Renal cortex interstitium (tissue), 11 donors: ENCODE measurements around the gene CHMP3. TPM values are rescaled to one million over a fixed set of nuclear protein-coding genes. Genes with fewer than 3 reads are reported as not detected.
A peak's percentile ranks its signal among the peaks of the same experiment; 100 is the strongest.
"Not testable (repeated sequence)": the region's sequence is repeated elsewhere in the genome, so short reads cannot be mapped to it uniquely, and the experiment has no call there.

ENCODE experiments used
- DNase-seq, 11 donors: peaks; one replicate each; pipeline ENCODE4 v3.0.0-alpha.2; 2013; ENCODE audit warnings: low read depth in 9 of 11, low spot score in 4 of 11; ENCODE audit errors: extremely low read depth in 1 of 11
- polyA plus RNA-seq, 3 donors: library from polyadenylated mRNA; unstranded; fragments of 120-200 nt; gene quantifications; one replicate each; pipeline ENCODE4 v1.2.1, GENCODE V29; 2013; ENCODE audit not compliant: insufficient read length in 3 of 3

Gene CHMP3
- polyA plus RNA-seq, 3 donors, result 124 to 145 (median 141) TPM

DNA sequence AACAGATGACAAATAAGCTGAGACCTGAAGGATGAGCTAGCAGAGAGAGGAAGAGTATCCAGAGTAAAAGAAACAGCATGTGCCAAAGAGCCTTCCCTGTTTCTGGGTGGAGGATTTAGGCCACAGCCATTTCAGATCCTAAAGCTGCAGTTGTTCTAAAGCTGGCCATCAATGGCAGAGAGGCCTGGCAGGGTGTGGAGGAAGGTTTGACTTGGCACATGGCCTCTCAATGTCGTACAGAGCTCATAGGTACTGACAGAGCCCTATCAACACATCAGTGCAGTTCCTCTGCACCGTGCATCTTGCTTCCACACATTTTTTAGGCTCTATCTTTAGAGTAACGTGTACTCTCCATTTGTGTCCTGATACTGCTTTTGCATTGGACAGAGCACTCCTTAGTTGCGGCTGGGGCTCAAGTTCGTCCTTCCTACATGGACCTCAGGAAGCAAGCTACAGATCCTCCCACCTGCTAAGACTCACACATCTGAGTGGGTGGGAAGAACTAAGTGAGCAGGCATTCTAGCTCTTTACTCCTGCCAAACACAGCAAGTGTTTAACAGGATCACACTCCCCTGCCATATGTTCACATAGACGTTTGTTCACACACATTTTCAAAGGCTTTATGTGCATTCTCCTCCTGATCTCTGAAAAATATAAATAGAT lies 3.0 kb upstream of the CHMP3 start:
- DNase-seq, result no peak

DNA sequence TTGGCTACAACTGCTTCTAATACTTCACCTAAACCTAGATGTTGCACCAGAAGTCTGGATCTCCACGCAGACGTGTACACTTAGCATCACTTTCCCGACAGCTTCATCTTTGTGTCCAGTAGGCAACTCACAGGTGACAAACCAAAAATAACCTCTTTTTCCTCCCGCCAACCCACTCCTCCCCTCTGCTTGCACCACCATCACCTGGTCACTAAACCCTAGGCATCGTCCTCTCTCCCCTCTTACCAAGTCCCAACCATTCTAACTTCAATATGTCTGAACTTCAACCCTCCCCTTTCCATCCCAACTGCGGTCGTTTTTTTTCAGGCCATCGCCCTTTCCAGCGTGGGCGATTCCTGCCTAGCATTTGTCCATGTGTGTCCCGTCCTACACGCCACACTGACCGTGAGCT lies 413 bp upstream of the CHMP3 start:
- DNase-seq, result no peak

DNA sequence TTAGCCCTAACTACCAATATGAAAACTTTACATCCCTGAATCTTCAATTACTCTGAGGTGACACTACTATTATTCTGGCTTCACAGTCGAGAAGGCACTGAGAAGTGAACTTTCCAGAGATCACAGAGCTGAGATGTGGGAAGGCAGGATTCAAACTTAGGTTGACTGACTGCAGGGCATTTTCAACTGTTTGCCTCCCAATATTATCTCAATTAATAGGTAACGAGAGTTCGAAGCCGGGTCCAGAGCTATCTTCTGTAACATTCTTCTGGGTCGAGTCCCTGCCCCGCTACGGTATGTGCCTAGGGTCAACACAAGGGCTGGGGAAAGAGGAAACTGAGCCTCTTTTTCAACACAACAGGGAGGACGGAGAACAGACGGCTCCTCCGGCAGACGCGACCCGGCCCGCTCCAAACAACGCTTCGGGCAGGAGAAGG lies 740 bp downstream of the CHMP3 start:
- peak in 2 of 11 donors; percentile 9 to 11 for DNase-seq

DNA sequence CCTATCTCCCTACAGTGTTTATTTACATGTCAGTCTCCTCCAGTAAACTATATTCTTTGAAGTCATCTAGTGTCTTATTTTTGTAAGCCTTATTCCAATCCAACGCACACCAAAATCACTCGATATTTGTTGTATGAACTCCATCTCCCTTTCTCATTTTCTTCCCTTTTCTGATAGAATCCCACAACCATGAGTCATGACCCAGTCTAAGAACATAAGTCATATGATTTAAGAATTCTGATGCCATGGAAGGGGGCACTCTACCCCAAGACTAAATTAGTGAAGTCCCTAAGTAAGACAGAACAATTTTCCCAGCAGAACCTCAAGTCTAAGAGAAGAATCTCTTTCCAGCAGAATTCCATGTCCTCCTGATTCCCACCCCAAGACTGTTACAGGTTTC lies 5.4 kb downstream of the CHMP3 start:
- DNase-seq, result no peak

DNA sequence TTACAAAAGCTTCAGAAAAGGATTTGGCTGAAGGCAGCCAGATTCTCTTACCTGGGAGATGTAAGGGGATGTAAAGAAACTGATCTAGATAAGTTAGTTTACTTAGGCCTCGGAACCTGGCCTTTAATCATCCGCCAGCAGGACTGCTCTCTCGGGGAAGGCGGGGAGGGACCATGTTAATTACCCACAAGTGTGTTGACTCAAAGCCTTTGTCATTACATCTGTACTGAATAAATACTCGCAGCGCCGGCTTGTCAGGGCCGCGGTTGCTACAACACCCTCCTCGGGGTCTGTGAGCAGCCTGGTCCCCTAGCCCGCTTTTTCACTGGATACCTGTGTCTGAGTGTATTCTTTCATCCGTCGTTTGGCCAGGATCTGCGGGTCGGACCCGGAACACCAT lies 6.7 kb downstream of the CHMP3 start:
- DNase-seq, result no peak

DNA sequence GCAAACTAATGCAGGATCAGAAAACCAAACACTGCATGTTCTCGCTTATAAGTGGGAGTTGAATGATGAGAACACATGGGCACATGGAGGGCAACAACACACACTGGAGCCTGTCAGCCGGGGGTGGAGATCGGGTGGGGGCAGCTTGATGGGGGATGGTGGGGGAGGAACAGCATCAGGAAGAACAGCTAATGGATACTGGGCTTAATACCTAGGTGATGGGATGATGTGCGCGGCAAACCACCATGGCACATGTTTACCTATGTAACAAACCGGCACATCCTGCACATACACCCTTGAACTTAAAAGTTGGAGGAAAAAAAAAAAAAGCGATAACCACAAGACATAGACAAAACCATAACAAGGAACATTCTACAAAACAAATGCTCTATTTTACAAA lies 10.4 kb downstream of the CHMP3 start:
- DNase-seq, result no peak

DNA sequence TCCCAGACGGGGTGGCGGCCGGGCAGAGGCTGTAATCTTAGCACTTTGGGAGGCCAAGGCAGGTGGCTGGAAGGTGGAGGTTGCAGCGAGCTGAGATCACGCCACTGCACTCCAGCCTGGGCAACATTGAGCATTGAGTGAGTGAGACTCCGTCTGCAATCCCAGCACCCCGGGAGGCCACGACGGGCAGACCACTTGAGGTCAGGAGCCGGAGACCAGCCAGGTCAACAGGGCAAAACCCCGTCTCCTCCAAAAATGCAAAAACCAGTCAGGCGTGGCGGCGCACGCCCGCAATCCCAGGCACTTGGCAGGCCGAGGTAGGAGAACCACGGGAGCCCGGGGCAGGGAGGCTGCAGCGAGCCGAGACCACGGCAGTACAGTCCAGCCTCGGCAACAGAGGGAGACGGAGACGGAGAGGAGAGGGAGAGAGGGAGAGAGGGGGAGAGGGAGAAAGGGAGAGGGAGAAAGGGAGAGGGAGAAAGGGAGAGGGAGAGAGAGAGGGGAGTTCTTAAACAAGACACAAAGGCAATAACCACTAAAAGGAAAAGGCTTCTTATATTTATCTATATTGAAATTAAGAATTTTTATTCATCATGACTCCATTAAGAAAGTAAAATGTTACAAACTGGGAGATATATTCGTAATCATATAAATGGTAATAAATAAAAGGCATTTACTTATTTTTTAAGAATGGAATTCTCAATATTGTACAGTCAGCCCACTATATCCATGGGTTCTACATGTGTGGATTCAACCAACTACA lies 13.1 kb downstream of the CHMP3 start:
- not testable (repeated sequence) for DNase-seq

DNA sequence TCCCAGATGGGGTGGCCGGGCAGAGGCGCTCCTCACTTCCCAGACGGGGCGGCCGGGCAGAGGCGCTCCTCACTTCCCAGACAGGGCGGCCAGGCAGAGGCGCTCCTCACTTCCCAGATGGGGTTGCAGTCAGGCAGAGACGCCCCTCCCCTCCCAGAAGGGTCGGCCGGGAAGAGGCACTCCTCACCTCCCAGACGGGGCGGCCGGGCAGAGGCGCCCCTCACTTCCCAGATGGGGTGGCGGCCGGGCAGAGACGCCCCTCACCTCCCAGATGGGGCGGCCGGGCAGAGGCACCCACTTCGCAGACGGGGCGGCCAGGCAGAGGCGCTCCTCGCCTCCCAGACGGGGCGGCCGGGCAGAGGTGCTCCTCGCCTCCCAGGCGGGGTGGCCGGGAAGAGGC lies 13.8 kb downstream of the CHMP3 start:
- not testable (repeated sequence) for DNase-seq

DNA sequence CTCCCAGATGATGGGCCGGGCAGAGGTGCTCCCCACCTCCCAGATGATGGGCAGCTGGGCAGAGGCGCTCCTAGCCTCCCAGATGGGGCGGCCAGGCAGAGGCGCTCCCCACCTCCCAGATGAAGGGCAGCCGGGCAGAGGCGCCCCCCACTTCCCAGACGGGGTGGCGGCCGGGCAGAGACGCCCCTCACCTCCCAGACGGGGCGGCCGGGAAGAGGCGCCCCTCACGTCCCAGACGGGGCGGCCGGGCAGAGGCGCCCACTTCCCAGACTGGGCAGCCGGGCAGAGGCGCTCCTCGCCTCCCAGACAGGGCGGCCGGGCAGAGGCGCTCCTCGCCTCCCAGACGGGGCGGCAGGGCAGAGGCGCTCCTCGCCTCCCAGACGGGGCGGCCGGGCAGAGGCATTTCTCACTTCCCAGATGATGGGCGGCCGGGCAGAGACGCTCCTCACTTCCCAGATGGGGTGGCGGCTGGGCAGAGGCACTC lies 14.3 kb downstream of the CHMP3 start:
- DNase-seq, result not testable (repeated sequence)

DNA sequence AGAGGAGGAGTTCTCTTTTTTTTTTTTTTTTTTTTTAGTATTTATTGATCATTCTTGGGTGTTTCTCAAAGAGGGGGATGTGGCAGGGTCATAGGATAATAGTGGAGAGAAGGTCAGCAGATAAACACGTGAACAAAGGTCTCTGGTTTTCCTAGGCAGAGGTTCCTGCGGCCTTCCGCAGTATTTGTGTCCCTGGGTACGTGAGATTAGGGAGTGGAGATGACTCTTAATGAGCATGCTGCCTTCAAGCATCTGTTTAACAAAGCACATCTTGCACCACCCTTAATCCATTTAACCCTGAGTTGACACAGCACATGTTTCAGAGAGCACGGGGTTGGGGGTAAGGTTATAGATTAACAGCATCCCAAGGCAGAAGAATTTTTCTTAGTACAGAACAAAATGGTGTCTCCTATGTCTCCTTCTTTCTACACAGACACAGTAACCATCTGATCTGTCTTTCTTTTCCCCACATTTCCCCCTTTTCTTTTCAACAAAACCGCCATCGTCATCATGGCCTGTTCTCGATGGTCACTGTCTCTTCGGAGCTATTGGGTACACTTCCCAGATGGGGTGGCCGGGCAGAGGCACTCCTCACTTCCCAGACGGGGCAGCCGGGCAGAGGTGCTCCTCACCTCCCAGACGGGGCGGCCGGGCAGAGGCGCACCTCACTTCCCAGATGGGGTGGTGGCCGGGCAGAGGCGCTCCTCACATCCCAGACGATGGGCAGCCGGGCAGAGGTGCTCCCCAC lies 14.9 kb downstream of the CHMP3 start:
- not testable (repeated sequence) for DNase-seq

DNA sequence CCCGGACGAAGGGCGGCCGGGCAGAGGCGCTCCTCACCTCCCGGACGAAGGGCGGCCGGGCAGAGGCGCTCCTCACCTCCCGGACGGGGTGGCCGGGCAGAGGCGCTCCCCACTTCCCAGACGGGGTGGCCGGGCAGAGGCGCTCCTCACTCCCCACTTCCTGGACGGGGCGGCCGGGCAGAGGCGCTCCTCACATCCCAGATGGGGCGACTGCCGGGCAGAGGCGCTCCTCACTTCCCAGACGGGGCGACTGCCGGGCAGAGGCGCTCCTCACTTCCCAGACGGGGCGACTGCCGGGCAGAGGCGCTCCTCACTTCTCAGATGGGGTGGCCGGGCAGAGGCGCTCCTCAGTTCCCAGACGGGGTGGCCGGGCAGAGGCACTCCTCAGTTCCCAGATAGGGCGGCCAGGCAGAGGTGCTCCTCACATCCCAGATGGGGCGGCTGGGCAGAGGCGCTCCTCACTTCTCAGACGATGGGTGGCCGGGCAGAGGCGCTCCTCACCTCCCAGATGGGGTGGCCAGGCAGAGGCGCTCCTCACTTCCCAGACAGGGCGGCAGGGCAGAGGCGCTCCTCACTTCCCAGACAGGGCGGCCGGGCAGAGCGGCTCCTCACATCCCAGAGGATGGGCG lies 17.8 kb downstream of the CHMP3 start:
- DNase-seq, result not testable (repeated sequence)

DNA sequence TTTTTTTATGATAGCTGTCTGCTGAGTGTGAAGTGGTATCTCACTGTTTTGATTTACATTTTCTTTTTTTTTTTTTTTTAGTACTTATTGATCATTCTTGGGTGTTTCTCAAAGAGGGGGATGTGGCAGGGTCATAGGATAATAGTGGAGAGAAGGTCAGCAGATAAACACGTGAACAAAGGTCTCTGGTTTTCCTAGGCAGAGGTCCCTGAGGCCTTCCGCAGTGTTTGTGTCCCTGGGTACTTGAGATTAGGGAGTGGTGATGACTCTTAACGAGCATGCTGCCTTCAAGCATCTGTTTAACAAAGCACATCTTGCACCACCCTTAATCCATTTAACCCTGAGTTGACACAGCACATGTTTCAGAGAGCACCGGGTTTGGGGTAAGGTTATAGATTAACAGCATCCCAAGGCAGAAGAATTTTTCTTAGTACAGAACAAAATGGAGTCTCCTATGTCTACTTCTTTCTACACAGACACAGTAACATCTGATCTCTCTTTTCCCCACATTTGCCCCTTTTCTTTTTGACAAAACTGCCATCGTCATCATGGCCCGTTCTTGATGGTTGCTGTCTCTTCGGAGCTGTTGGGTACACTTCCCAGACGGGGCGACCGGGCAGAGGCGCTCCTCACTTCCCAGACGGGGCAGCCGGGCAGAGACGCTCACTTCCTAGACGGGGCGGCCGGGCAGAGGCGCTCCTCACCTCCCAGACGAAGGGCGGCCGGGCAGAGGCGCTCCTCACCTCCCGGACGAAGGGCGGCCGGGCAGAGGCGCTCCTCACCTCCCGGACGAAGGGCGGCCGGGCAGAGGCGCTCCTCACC lies 18.8 kb downstream of the CHMP3 start:
- not testable (repeated sequence) for DNase-seq

DNA sequence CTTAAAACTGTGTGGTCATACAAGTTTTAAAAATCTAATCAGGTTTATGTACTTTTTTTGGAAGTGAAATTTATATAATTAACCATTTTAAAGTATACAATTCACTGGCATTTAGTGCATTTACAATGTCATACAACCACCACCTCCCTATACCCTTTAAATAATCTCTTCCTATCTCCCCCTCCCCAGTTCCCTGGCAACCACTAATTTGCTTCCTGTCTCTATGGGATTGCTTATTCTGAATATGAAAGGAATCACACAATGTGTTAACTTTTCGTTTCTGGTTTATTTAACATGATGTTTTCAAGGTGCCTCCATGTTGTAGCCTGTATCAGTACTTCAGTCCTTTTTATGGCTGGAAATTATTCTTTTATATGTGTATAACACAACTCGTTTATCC lies 19.4 kb downstream of the CHMP3 start:
- DNase-seq, result no peak

DNA sequence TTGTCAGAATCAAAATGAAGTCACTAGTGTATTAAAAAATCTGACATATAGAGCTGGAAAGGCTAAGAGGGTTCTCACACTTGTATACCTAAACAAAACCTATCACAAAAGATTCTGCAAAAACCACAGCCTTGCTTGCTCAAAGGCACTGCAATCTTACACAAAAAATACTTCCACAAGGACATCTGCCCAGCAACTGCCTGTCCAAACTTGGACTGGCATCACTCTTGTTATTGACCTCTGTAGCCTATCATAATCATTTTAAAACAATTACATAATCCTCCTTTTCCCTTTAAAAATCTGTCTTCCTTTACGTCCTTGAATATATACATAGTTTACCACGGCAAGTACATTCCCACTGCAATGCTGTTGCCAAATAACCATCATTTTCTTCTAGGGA lies 19.9 kb downstream of the CHMP3 start:
- no peak for DNase-seq

DNA sequence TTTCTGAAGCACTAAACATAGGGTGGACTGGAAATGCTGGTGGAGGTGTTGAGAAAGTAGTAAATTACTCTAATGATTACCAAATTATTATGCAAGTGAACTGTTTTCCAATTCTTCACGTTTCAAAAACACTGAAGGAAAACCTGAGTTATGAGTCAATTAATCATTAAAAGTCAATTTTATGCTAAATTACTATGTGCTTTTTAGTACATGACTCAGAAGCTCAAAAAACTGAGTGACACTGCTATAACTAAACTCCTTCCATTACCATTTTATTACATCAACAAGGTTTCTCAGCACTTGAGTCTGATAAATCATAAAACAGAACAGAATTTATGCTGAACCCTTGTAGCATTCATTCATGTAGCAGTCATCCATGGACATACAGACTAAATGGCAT lies 20.4 kb downstream of the CHMP3 start:
- DNase-seq, result no peak

DNA sequence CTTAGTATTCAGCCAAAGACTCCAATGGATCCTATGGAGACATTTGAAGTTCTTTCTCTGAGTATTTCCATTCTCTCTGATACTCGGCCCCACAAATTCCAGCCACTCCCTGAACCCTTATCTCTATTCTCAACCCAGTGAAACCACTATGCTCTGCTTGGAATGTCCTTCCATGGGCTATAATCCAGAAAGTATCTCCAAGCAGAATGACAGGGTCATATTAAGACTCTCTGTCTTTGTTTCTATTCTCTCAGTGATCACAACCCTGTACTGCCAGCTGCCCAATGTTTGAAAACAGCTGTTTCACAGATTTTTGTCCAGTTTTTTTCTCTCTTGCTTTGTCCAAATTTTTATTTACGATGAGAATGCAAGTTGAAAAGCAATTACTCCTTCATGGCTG lies 21.9 kb downstream of the CHMP3 start:
- DNase-seq, result peak in 1 of 11 donors; percentile 14

DNA sequence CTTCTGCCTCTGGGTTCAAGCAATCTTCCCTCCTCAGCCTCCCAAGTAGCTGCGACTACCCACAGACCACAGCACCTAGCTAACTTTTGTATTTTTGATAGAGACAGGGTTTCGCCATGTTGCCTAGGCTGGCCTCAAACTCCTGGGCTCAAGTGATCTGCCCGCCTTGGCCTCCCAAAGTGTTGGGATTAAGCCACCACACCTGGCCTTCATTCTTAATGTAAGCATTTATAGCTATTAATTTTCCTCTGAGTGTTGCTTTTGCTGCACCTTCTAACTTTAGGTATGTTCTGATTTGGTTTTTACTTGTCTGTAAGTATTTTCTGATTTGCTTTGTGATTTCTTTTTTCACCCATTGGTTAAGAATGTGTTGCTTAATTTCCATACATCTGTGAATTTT lies 29.7 kb downstream of the CHMP3 start:
- no peak for DNase-seq

DNA sequence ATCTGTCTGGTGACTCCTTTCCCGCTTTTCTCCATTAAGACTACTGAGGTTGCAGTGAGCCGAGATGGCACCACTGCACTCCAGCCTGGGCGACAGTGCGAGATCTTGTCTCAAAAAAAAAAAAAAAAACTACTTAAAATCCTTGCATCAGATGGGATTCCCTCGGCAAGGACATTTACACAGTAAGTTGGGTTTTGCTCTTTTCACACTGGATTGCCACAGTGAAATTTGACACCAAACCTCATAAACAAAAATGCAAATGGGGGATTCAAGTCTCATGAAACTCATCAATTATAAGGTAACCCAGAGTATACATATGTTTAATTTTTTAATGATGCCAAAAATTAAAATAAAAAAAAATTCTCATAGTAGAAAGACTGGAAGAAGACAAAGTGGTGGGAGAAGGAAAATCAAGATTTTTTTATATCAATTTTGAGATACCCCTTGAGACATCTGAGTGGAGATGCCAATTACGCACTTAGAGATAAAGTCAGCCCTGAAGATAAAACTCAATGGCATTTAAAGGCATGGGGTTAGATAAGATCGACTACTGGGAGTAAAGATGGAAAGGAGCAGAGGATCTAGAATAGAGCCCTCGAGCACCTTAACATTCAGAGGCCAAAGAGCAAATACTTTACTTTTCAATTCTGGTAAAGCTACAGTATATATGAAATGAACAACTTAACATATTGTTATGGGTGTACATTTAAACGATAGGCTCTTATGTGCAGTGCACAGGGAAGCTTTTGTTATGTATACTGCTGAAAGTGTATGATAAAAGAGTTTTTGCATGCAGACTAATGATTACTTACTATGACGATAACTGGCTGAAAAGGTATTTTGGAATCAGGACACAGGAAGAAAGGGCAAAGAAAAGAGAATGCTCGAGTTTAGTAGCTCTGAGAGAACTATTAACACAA lies 37.6 kb downstream of the CHMP3 start:
- DNase-seq, result no peak
